SK-N-SH treated with all-trans-retinoic acid at 6 μM for 48 hours (cell line): ENCODE measurements around the gene TNNC2.

Experiments used
- CSRNP3 ChIP-seq: fragments of 250-450 bp; sonication (Bioruptor Pico); IDR thresholded peaks from 2 replicates; pipeline ENCODE4 v1.5.1; 2021; ENCODE audit warnings: mild to moderate bottlenecking, moderate library complexity
- ISL1 ChIP-seq: fragments of 250-450 bp; sonication (Bioruptor Pico); IDR thresholded peaks from 2 replicates; pipeline ENCODE4 v2.1.2; 2022; ENCODE audit warnings: mild to moderate bottlenecking, moderate library complexity
- OSR1 ChIP-seq: fragments of 250-450 bp; sonication (Bioruptor Pico); IDR thresholded peaks from 2 replicates; pipeline ENCODE4 v1.8.0; 2022; ENCODE audit warnings: moderate library complexity, mild to moderate bottlenecking, inconsistent platforms
- ZC3H10 ChIP-seq: fragments of 250-450 bp; sonication (Bioruptor Pico); IDR thresholded peaks from 2 replicates; pipeline ENCODE4 v1.5.1; 2021; ENCODE audit warnings: mild to moderate bottlenecking, moderate library complexity
- ZNF8 ChIP-seq: fragments of 450-650 bp; formaldehyde crosslinking; IDR thresholded peaks from 2 replicates; pipeline ENCODE4 v1.5.0; 2020; ENCODE audit warnings: mild to moderate bottlenecking, moderate library complexity

- TF ChIP-seq ISL1 (no peak), ZNF8 (CRISPR knock-in tag) (no peak), OSR1 (CRISPR knock-in tag) (no peak), CSRNP3 (no peak), ZC3H10 (no peak)
Observed at GRCh38 chr20:45861221-45862075, 34.3 kb upstream of the TNNC2 start.
